SK-N-SH treated with all-trans-retinoic acid at 6 μM for 48 hours (cell line): ENCODE measurements around the gene ATF6.
"Not testable (repeated sequence)": the region's sequence is repeated elsewhere in the genome, so short reads cannot be mapped to it uniquely, and the experiment has no call there.

Source experiments
- ATAC-seq: fragments of 200-7000 bp; cut with Tn5 transposase; 3 replicates; pipeline ENCODE4 v1.9.1; 2020; ENCODE audit warnings: mild to moderate bottlenecking, moderate library complexity
- ARNTL ChIP-seq: fragments of 450-650 bp; formaldehyde crosslinking; IDR thresholded peaks from 2 replicates; pipeline ENCODE4 v1.5.0; 2020; ENCODE audit warnings: low read depth, mild to moderate bottlenecking, moderate library complexity, borderline replicate concordance
- BACH2 ChIP-seq: fragments of 250-450 bp; sonication (Bioruptor Pico); IDR thresholded peaks from 2 replicates; pipeline ENCODE4 v1.9.0; 2021; ENCODE audit warnings: mild to moderate bottlenecking, borderline replicate concordance
- CSDC2 ChIP-seq: fragments of 250-450 bp; sonication (Bioruptor Pico); IDR thresholded peaks from 2 replicates; pipeline ENCODE4 v1.5.0; 2020; ENCODE audit warnings: mild to moderate bottlenecking, moderate library complexity
- ESRRG ChIP-seq: fragments of 250-450 bp; sonication (Bioruptor Pico); IDR thresholded peaks from 2 replicates; pipeline ENCODE4 v1.6.1; 2021; ENCODE audit warnings: mild to moderate bottlenecking
- GLIS3 ChIP-seq: fragments of 250-450 bp; sonication (Bioruptor Pico); IDR thresholded peaks from 2 replicates; pipeline ENCODE4 v1.5.0; 2020; ENCODE audit warnings: mild to moderate bottlenecking, moderate library complexity
- ISL1 ChIP-seq: fragments of 250-450 bp; sonication (Bioruptor Pico); IDR thresholded peaks from 2 replicates; pipeline ENCODE4 v2.1.2; 2022; ENCODE audit warnings: mild to moderate bottlenecking, moderate library complexity
- OSR1 ChIP-seq: fragments of 250-450 bp; sonication (Bioruptor Pico); IDR thresholded peaks from 2 replicates; pipeline ENCODE4 v1.8.0; 2022; ENCODE audit warnings: moderate library complexity, mild to moderate bottlenecking, inconsistent platforms
- PPARA ChIP-seq: fragments of 250-450 bp; sonication (Bioruptor Pico); IDR thresholded peaks from 2 replicates; pipeline ENCODE4 v1.5.0; 2020; ENCODE audit warnings: mild to moderate bottlenecking, borderline replicate concordance
- RARB ChIP-seq: fragments of 250-450 bp; sonication (Bioruptor Pico); IDR thresholded peaks from 2 replicates; pipeline ENCODE4 v1.8.0; 2021; ENCODE audit warnings: mild to moderate bottlenecking, moderate library complexity
- SNAI2 ChIP-seq: fragments of 250-450 bp; sonication (Bioruptor Pico); IDR thresholded peaks from 2 replicates; pipeline ENCODE4 v1.5.0; 2020; ENCODE audit warnings: mild to moderate bottlenecking, moderate library complexity
- TCF4 ChIP-seq: fragments of 250-450 bp; sonication (Bioruptor Pico); IDR thresholded peaks from 2 replicates; pipeline ENCODE4 v1.8.0; 2021; ENCODE audit warnings: mild to moderate bottlenecking, moderate library complexity, borderline replicate concordance
- TOX ChIP-seq: fragments of 250-450 bp; sonication (Bioruptor Pico); IDR thresholded peaks from 2 replicates; pipeline ENCODE4 v1.8.0; 2021; ENCODE audit warnings: mild to moderate bottlenecking, moderate library complexity, borderline replicate concordance
- ZC3H10 ChIP-seq: fragments of 250-450 bp; sonication (Bioruptor Pico); IDR thresholded peaks from 2 replicates; pipeline ENCODE4 v1.5.1; 2021; ENCODE audit warnings: mild to moderate bottlenecking, moderate library complexity
- ZFP3 ChIP-seq: fragments of 250-450 bp; sonication (Bioruptor Pico); IDR thresholded peaks from 2 replicates; pipeline ENCODE4 v1.5.0; 2020; ENCODE audit warnings: mild to moderate bottlenecking, moderate library complexity
- ZFP30 ChIP-seq: fragments of 450-650 bp; formaldehyde crosslinking; IDR thresholded peaks from 2 replicates; pipeline ENCODE4 v1.5.0; 2022; ENCODE audit warnings: mild to moderate bottlenecking, moderate library complexity
- ZNF565 ChIP-seq: fragments of 450-650 bp; formaldehyde crosslinking; conservative IDR thresholded peaks from 2 replicates; pipeline ENCODE4 v1.5.0; 2020; ENCODE audit warnings: low read depth, mild to moderate bottlenecking, moderate library complexity
- ZNF70 ChIP-seq: fragments of 450-650 bp; formaldehyde crosslinking; IDR thresholded peaks from 2 replicates; pipeline ENCODE4 v1.5.0; 2020; ENCODE audit warnings: mild to moderate bottlenecking, moderate library complexity
- ZNF8 ChIP-seq: fragments of 450-650 bp; formaldehyde crosslinking; IDR thresholded peaks from 2 replicates; pipeline ENCODE4 v1.5.0; 2020; ENCODE audit warnings: mild to moderate bottlenecking, moderate library complexity
- TF ChIP-seq, protein P1 (sequence below): fragments of 250-450 bp; sonication (Bioruptor Pico); IDR thresholded peaks from 2 replicates; pipeline ENCODE4 v1.5.1; 2021; ENCODE audit warnings: mild to moderate bottlenecking, moderate library complexity
- TF ChIP-seq, protein P2 (sequence below): fragments of 250-450 bp; sonication (Bioruptor Pico); IDR thresholded peaks from 2 replicates; pipeline ENCODE4 v1.8.0; 2021; ENCODE audit warnings: low read depth, mild to moderate bottlenecking, moderate library complexity, borderline replicate concordance
- TF ChIP-seq, protein P3 (sequence below): fragments of 250-450 bp; sonication (Bioruptor Pico); IDR thresholded peaks from 2 replicates; pipeline ENCODE4 v1.5.0; 2020; ENCODE audit warnings: mild to moderate bottlenecking, moderate library complexity

The ATF6 gene

DNA sequence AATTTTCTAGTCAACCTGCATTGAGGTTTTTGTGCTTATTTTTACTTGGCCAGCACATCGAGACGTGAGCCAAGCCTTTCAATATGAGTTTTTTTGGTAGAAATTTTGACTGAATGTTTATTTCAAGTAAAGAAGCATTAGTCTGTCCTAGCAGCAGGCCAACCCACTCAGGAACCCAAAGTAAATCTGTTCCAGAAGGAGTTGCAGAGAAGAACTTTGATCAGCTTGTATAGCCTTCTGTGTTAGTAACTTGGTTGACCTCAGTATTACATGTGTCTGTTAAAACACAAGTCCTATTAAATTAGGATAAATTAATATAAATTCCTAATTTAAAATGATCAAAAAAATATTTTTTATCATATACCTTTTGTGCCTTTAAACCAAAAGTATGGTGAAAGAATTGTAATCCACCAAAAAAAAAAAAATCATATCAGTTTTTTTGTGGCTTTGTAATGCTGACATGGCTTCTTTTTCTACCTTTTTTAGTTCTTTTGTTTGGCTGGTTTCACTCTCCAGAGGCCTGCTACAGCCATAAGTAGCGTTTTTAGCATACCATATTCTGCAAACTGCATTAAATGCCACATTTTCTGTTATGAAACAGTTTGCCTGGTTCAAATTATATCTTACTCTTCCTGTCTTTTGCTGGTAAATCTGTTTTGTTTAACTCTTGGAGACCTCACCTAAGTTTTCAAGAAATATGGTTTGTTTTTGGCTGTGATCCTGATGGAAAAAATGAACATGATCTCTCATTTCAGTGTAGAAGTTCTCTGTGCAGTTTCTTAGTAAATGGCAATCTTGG is 39.5 kb downstream of the ATF6 start:
- no peak for TF ChIP-seq RARB (CRISPR knock-in tag)
- no peak for TF ChIP-seq PPARA (CRISPR knock-in tag)
- TF ChIP-seq, all 23 proteins: peak for 0
- peak; percentile 96 for ATAC-seq

DNA sequence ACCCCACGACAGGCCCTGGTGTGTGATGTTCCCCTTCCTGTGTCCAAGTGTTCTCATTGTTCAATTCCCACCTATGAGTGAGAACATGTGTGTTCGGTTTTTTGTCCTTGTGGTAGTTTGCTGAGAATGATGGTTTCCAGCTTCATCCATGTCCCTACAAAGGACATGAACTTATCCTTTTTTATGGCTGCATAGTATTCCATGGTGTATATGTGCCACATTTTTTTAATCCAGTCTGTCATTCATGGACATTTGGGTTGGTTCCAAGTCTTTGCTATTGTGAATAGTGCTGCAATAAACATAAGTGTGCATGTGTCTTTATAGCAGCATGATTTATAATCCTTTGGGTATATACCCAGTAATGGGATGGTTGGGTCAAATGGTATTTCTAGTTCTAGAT is 43.1 kb downstream of the ATF6 start:
- not testable (repeated sequence) for ATAC-seq
- peak; percentile 37; the same call in 1 of the 2 replicates for TF ChIP-seq ZNF8 (CRISPR knock-in tag)

DNA sequence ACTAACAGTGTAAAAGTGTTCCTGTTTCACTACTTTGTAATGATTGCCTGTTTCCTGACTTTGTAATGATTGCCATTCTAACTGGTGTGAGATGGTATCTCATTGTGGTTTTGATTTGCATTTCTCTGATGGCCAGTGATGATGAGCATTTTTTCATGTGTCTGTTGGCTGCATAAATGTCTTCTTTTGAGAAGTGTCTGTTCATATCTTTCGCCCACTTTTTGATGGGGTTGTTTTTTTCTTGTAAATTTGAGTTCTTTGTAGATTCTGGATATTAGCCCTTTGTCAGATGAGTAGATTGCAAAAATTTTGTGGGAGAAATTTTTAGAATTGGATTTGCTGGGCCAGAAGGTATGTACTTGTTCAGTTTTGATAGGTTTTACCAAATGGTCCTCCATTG is 43.5 kb downstream of the ATF6 start:
- ATAC-seq, result not testable (repeated sequence)

DNA sequence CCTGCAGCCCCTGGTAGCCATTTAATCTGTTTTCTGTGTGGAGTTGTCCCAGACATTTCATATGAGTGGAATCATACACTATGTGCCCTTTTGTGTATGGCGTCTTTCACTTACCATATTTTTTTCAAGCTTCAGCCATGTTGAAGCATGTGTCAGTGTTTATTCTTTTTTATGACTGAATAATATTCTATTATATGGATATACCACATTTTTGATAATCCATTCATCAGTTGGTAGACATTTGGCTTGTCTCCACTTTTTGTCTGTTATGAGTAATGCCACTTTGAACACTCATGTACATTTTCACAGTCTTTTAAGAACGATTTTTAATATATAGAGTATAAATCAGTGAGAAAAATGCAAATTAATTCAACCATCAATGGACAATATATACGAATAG is 44.7 kb downstream of the ATF6 start:
- no peak for ATAC-seq
- TF ChIP-seq ISL1 (CRISPR knock-in tag) (no peak), ZNF8 (CRISPR knock-in tag) (peak; percentile 95), TCF4 (CRISPR knock-in tag) (no peak)

DNA sequence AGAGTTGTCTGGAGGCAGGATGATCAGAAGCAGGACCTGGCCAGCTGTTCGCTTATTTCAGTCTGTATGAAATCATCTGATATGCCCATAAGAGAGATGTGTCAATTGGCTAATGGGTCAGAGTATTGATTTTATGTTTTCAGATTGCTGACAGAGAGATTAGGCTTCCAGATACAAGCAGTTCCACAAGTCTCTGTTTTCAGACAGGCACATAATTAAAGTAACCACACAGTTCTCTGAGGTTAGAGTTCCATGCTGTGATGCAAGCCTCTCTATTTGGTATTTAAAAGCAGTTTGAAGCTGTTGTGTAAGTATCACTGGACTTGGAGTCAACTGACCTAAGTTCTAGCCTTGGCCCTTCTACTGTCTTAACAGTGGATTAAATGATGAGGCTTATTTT is 50.1 kb downstream of the ATF6 start:
- ATAC-seq, result no peak
- TF ChIP-seq, protein P1, sequence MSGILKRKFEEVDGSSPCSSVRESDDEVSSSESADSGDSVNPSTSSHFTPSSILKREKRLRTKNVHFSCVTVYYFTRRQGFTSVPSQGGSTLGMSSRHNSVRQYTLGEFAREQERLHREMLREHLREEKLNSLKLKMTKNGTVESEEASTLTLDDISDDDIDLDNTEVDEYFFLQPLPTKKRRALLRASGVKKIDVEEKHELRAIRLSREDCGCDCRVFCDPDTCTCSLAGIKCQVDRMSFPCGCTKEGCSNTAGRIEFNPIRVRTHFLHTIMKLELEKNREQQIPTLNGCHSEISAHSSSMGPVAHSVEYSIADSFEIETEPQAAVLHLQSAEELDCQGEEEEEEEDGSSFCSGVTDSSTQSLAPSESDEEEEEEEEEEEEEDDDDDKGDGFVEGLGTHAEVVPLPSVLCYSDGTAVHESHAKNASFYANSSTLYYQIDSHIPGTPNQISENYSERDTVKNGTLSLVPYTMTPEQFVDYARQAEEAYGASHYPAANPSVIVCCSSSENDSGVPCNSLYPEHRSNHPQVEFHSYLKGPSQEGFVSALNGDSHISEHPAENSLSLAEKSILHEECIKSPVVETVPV (CRISPR knock-in tag), result no peak
- no peak for TF ChIP-seq CSDC2 (CRISPR knock-in tag)
- TF ChIP-seq, protein P2, sequence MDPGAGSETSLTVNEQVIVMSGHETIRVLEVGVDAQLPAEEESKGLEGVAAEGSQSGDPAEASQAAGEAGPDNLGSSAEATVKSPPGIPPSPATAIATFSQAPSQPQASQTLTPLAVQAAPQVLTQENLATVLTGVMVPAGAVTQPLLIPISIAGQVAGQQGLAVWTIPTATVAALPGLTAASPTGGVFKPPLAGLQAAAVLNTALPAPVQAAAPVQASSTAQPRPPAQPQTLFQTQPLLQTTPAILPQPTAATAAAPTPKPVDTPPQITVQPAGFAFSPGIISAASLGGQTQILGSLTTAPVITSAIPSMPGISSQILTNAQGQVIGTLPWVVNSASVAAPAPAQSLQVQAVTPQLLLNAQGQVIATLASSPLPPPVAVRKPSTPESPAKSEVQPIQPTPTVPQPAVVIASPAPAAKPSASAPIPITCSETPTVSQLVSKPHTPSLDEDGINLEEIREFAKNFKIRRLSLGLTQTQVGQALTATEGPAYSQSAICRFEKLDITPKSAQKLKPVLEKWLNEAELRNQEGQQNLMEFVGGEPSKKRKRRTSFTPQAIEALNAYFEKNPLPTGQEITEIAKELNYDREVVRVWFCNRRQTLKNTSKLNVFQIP (CRISPR knock-in tag), result no peak
- no peak for TF ChIP-seq GLIS3 (CRISPR knock-in tag)
- TF ChIP-seq ISL1 (CRISPR knock-in tag), result no peak
- TF ChIP-seq, protein P3, sequence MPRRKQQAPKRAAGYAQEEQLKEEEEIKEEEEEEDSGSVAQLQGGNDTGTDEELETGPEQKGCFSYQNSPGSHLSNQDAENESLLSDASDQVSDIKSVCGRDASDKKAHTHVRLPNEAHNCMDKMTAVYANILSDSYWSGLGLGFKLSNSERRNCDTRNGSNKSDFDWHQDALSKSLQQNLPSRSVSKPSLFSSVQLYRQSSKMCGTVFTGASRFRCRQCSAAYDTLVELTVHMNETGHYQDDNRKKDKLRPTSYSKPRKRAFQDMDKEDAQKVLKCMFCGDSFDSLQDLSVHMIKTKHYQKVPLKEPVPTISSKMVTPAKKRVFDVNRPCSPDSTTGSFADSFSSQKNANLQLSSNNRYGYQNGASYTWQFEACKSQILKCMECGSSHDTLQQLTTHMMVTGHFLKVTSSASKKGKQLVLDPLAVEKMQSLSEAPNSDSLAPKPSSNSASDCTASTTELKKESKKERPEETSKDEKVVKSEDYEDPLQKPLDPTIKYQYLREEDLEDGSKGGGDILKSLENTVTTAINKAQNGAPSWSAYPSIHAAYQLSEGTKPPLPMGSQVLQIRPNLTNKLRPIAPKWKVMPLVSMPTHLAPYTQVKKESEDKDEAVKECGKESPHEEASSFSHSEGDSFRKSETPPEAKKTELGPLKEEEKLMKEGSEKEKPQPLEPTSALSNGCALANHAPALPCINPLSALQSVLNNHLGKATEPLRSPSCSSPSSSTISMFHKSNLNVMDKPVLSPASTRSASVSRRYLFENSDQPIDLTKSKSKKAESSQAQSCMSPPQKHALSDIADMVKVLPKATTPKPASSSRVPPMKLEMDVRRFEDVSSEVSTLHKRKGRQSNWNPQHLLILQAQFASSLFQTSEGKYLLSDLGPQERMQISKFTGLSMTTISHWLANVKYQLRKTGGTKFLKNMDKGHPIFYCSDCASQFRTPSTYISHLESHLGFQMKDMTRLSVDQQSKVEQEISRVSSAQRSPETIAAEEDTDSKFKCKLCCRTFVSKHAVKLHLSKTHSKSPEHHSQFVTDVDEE, result no peak
- TF ChIP-seq OSR1 (CRISPR knock-in tag), result no peak
- TF ChIP-seq ZC3H10 (CRISPR knock-in tag), result no peak
- TF ChIP-seq TCF4 (CRISPR knock-in tag), result no peak
- no peak for TF ChIP-seq TOX (CRISPR knock-in tag)

DNA sequence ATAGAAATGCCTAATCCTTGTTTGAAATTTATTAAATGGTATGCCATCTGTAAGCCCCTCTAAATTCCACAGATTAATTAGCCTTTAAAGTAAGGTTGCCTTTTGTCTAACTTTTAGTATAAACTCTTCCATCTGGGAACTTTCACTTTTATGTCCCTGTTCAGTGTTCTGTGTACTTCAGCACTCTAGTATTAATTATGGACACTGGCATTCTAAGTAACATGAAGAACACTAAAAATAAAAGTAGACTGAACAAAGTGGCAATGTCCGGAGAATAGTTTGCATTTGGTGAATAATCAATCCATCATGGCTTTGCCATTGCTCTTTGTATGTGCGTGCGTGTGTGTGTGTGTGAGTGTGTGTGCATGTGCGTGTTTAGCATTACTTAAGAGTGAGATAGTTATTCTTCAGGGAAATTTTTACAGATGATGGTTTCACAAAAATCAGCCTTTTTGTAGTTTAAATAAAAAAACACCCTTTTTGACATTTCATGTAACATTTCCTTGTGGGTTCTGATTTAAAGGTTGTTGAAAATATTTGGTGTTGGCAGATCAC is 51.1 kb downstream of the ATF6 start:
- ATAC-seq, result no peak
- no peak for TF ChIP-seq ZFP30 (CRISPR knock-in tag)
- TF ChIP-seq ZC3H10 (CRISPR knock-in tag), result no peak
- TF ChIP-seq TOX (CRISPR knock-in tag), result no peak
- TF ChIP-seq, protein P2 (CRISPR knock-in tag), result no peak
- TF ChIP-seq SNAI2 (CRISPR knock-in tag), result no peak
- TF ChIP-seq, protein P3, result no peak
- no peak for TF ChIP-seq ISL1 (CRISPR knock-in tag)
- no peak for TF ChIP-seq ZFP3
- no peak for TF ChIP-seq BACH2 (CRISPR knock-in tag)
- no peak for TF ChIP-seq ZNF70
- TF ChIP-seq ESRRG (CRISPR knock-in tag), result no peak
- TF ChIP-seq OSR1 (CRISPR knock-in tag), result no peak
- TF ChIP-seq PPARA (CRISPR knock-in tag), result no peak
- TF ChIP-seq CSDC2 (CRISPR knock-in tag), result no peak
- TF ChIP-seq ZNF565 (CRISPR knock-in tag), result no peak
- no peak for TF ChIP-seq ARNTL
- no peak for TF ChIP-seq GLIS3 (CRISPR knock-in tag)
